Spinal cord (tissue), 10 donors: ENCODE measurements around the gene CTSZ. TPM values are rescaled to one million over a fixed set of nuclear protein-coding genes. Genes with fewer than 3 reads are reported as not detected.

Experiments
- DNase-seq, 6 donors: peaks; one replicate each; pipeline versions ENCODE4 v3.0.0 to v3.0.0-alpha.2; 2013 to 2015; ENCODE audit warnings: low spot score in 6 of 6, low read depth in 4 of 6
- H3K27ac ChIP-seq: one replicate; pipeline ENCODE4 v1.5.1; 2013; ENCODE audit warnings: low read depth, low read length, control low read depth
- H3K27me3 ChIP-seq: one replicate; pipeline ENCODE4 v1.6.1; 2013; ENCODE audit warnings: low read length; ENCODE audit not compliant: control insufficient read depth, insufficient read depth
- H3K36me3 ChIP-seq: one replicate; pipeline ENCODE4 v1.6.1; 2013; ENCODE audit warnings: low read length; ENCODE audit not compliant: control insufficient read depth, insufficient read depth
- H3K4me1 ChIP-seq: one replicate; pipeline ENCODE4 v1.6.1; 2013; ENCODE audit warnings: low read length; ENCODE audit not compliant: control insufficient read depth, insufficient read depth
- H3K4me3 ChIP-seq: one replicate; pipeline ENCODE4 v1.5.1; 2013; ENCODE audit warnings: low read depth, low read length, control low read depth
- H3K9me3 ChIP-seq: one replicate; pipeline ENCODE4 v1.6.1; 2013; ENCODE audit warnings: low read length; ENCODE audit not compliant: control insufficient read depth, insufficient read depth
- WGBS: methylation state at CpG from one replicate; pipeline ENCODE4 v1.1.5; 2013; ENCODE audit warnings: missing lambda C conversion rate; ENCODE audit not compliant: insufficient coverage; 5-methylcytosine and 5-hydroxymethylcytosine counted together
- polyA plus RNA-seq, 2 donors: library from polyadenylated mRNA; unstranded; fragments of 120-200 nt; gene quantifications; one replicate each; pipeline ENCODE4 v1.2.1, GENCODE V29; 2013; ENCODE audit not compliant: insufficient read length in 2 of 2
- total RNA-seq, 2 donors: library from RNA; depleted of rRNA in 1 of 2; stranded (reverse); fragments of 120-200 nt in 1 of 2; fragments of >200 nt in 1 of 2; gene quantifications; one replicate each; pipeline versions ENCODE4 v1.2.3 to v1.2.4, GENCODE V29; 2013 to 2014
- donor health status: healthy.

Gene CTSZ
- total and polyA plus RNA-seq, 4 donors = 43.1 to 59.6 (median 47.2) TPM

- Histone ChIP-seq H3K27ac (no peak overlapping the region), H3K36me3 (peaks cover 2% of the 10 kb centered on the region), H3K27me3 (peaks cover 2% of the 10 kb centered on the region), H3K4me3 (no peak overlapping the region), H3K9me3 (no peaks in the 10 kb centered on the region), H3K4me1 (peaks cover 45% of the 10 kb centered on the region)
- 87% methylated on average over 6 of the region's 8 CpGs for WGBS
- DNase-seq = no peak
These were observed 1.8 kb upstream of the CTSZ start for GRCh38 chr20:59008715-59009336.

GRCh38 chr20:59007665-59008511 is 834 bp upstream of the CTSZ start:
- peak in 1 of 6 donors; percentile 12 for DNase-seq
- peaks cover 2% of the 10 kb centered on the region for H3K27me3 ChIP-seq
- no peak overlapping the region for H3K4me3 ChIP-seq
- peaks cover 45% of the 10 kb centered on the region for H3K4me1 ChIP-seq
- WGBS = 84% methylated on average over 22 of the region's 24 CpGs
- no peaks in the 10 kb centered on the region for H3K9me3 ChIP-seq
- H3K36me3 ChIP-seq = peaks cover 4% of the 10 kb centered on the region
- H3K27ac ChIP-seq = peak overlapping the region; percentile 47

GRCh38 chr20:59006167-59006863 is 739 bp downstream of the CTSZ start:
- Histone ChIP-seq H3K27me3 (peaks cover 2% of the 10 kb centered on the region), H3K36me3 (peaks cover 17% of the 10 kb centered on the region), H3K9me3 (no peaks in the 10 kb centered on the region), H3K27ac (no peak overlapping the region), H3K4me1 (peaks cover 44% of the 10 kb centered on the region), H3K4me3 (peak overlapping the region; percentile 31)
- WGBS = 66% methylated on average over 27 of the region's 29 CpGs
- no peak for DNase-seq

GRCh38 chr20:59005523-59006166 is 1.4 kb downstream of the CTSZ start:
- no peaks in the 10 kb centered on the region for H3K9me3 ChIP-seq
- WGBS = 100% methylated on average over 1 of the region's 3 CpGs
- peak overlapping the region; percentile 31 for H3K4me3 ChIP-seq
- no peak overlapping the region for H3K27ac ChIP-seq
- peaks cover 2% of the 10 kb centered on the region for H3K27me3 ChIP-seq
- H3K4me1 ChIP-seq = peaks cover 38% of the 10 kb centered on the region
- peaks cover 22% of the 10 kb centered on the region for H3K36me3 ChIP-seq
- DNase-seq = no peak

GRCh38 chr20:59004763-59005522 is 2.1 kb downstream of the CTSZ start:
- DNase-seq = peak in 1 of 6 donors; percentile 39
- Histone ChIP-seq H3K4me3 (no peak overlapping the region), H3K27ac (no peak overlapping the region), H3K4me1 (peaks cover 33% of the 10 kb centered on the region), H3K9me3 (no peaks in the 10 kb centered on the region), H3K36me3 (peaks cover 26% of the 10 kb centered on the region), H3K27me3 (peaks cover 2% of the 10 kb centered on the region)
- 65% methylated on average over 17 of the region's 17 CpGs for WGBS

GRCh38 chr20:59004493-59004762 is 2.6 kb downstream of the CTSZ start:
- no peak overlapping the region for H3K4me3 ChIP-seq
- 72% methylated on average over 4 of the region's 4 CpGs for WGBS

GRCh38 chr20:59003836-59004492 is 3.1 kb downstream of the CTSZ start:
- H3K36me3 ChIP-seq = peaks cover 32% of the 10 kb centered on the region
- WGBS = 91% methylated on average over 16 of the region's 16 CpGs
- no peak for DNase-seq
- H3K4me3 ChIP-seq = no peak overlapping the region
- peaks cover 2% of the 10 kb centered on the region for H3K27me3 ChIP-seq
- peaks cover 33% of the 10 kb centered on the region for H3K4me1 ChIP-seq
- H3K9me3 ChIP-seq = no peaks in the 10 kb centered on the region
- H3K27ac ChIP-seq = no peak overlapping the region

More at GRCh38 chr20:59004493-59004762, 2.6 kb downstream of the CTSZ start:
- Histone ChIP-seq H3K27ac (no peak overlapping the region), H3K4me1 (peaks cover 33% of the 10 kb centered on the region), H3K27me3 (peaks cover 2% of the 10 kb centered on the region), H3K9me3 (no peaks in the 10 kb centered on the region), H3K36me3 (peaks cover 28% of the 10 kb centered on the region)
- DNase-seq = no peak

GRCh38 chr20:59002874-59003399 is 4.1 kb downstream of the CTSZ start:
- 75% methylated on average over 17 of the region's 17 CpGs for WGBS

More at GRCh38 chr20:59002874-59003399, 4.1 kb downstream of the CTSZ start:
- Histone ChIP-seq H3K36me3 (peaks cover 34% of the 10 kb centered on the region), H3K4me3 (no peak overlapping the region), H3K9me3 (no peaks in the 10 kb centered on the region), H3K4me1 (peaks cover 33% of the 10 kb centered on the region), H3K27me3 (peaks cover 1% of the 10 kb centered on the region), H3K27ac (no peak overlapping the region)
- no peak for DNase-seq
